ENCODE data around the gene IGF1R. TPM values are rescaled to one million over a fixed set of nuclear protein-coding genes. Genes with fewer than 3 reads are reported as not detected.

IGF1R gene
- total and polyA plus RNA-seq, 2 donors (not counting 3 experiments of a cell fraction or from before 2014, with no cell fraction given), result 16.1 to 59.1 TPM

DNA sequence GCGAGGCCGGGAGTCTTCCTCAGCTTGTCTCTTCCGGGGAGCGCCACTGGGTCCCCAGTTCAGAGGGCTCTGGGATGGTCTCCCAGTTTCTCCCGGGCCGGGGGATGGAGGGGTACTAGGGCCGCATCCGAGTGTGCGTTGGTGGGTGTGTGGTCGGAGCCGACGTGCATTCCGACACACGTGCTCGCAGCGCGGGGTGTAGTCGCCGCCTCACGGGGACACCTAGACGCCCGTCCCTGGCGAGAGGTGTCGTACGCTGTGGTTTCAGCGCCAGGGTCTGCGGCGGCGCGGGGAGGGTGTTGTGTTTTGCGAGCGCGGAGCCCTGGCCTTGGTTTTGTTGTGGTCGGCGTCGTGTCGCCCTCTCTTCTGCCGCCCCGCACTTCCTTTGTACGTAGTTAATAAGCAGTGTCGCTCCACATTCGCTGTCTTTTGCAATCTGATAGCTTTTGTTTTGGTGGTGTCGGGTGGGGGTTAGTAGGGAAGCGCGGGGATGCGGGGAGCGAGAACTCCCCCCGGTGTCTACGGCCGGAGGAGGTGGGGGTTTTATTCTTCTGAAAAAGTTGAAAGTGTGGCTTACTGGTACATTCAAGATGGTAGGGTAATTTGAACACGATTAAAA lies 2.2 kb downstream of the IGF1R start:
- H3K27ac ChIP-seq (ENCODE audit: insufficient read depth, low read depth, low read length), result no peak overlapping the region
- TF ChIP-seq POLR2A (IDR thresholded peaks at IDR 0.05; ENCODE audit: low read depth, low read length) (peak; percentile 27), EZH2 (IDR thresholded peaks at IDR 0.05; ENCODE audit: borderline replicate concordance, low read depth, low read length, severe bottlenecking) (no peak)
- TF ChIP-seq, protein P1, sequence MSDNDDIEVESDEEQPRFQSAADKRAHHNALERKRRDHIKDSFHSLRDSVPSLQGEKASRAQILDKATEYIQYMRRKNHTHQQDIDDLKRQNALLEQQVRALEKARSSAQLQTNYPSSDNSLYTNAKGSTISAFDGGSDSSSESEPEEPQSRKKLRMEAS (IDR thresholded peaks at IDR 0.05; ENCODE audit: insufficient read depth, insufficient read length), result peak; percentile 18
- H4K20me1 ChIP-seq (replicated peaks; ENCODE audit: control insufficient read depth, extremely low read depth, insufficient read depth, low read length), result peaks cover 3% of the 10 kb centered on the region
- no peaks in the 10 kb centered on the region for H3K9me3 ChIP-seq (replicated peaks; ENCODE audit: control insufficient read depth, insufficient read depth, low read length)
- H3K36me3 ChIP-seq (ENCODE audit: control insufficient read depth in 2 of 2, extremely low read depth in 1 of 2, insufficient read depth in 2 of 2, low read length in 2 of 2), result no peaks in the 10 kb centered on the region
- H3K79me2 ChIP-seq (ENCODE audit: control insufficient read depth, insufficient read depth, low read length), result peaks cover 44% of the 10 kb centered on the region
- DNase-seq (ENCODE audit: low read depth, low spot score), result peak; percentile 58
- FAIRE-seq, result peak; percentile 15
- no TSS peak for BruUV-seq (replicated peaks)
- no peaks in the 10 kb centered on the region for H3K9me1 ChIP-seq (replicated peaks; ENCODE audit: control insufficient read depth, extremely low read depth, insufficient read depth, low read length)
- peak overlapping the region; percentile 67 for H3K9ac ChIP-seq (replicated peaks; ENCODE audit: extremely low read depth, insufficient read depth, low read length)
- ChIA-PET CTCF (interaction anchor here (1.6 to 4.7 kb wide), 3 partner anchors 10 to 200 kb away, joined by 7 to 27 read pairs (median 11); no protein-coding TSS in a partner anchor), POLR2A (no interaction called here)
- H3K27me3 ChIP-seq (ENCODE audit: control insufficient read depth in 2 of 2, insufficient read depth in 2 of 2, low read length in 2 of 2), result peaks cover 0 to 9% of the 10 kb centered on the region in 2 experiments
- dilution Hi-C loops (cut with MboI; ENCODE audit: extremely low pct_ligation_motif_present, low sequenced_read_pairs) (loop anchor here (25.0 kb wide), 1 partner anchor 237 kb away; no protein-coding TSS in a partner anchor), intact Hi-C loops (cut with micrococcal nuclease) (loop anchor here (1.0 to 10.0 kb wide), 5 partner anchors 9 to 564 kb away; no protein-coding TSS in a partner anchor)
- peak overlapping the region; percentile 64 to 96 (median 65) for H3K4me3 ChIP-seq (replicated peaks in 1 of 3; ENCODE audit: insufficient read depth in 1 of 3, low read depth in 1 of 3, low read length in 3 of 3)
- peak overlapping the region; percentile 1 for H2AFZ ChIP-seq (ENCODE audit: low read depth, low read length)
- peak overlapping the region; percentile 47 for H3K4me2 ChIP-seq (ENCODE audit: insufficient read depth, low read length)
- H3K4me1 ChIP-seq (ENCODE audit: control insufficient read depth, extremely low read depth, insufficient read depth, low read length), result peaks cover 31% of the 10 kb centered on the region

DNA sequence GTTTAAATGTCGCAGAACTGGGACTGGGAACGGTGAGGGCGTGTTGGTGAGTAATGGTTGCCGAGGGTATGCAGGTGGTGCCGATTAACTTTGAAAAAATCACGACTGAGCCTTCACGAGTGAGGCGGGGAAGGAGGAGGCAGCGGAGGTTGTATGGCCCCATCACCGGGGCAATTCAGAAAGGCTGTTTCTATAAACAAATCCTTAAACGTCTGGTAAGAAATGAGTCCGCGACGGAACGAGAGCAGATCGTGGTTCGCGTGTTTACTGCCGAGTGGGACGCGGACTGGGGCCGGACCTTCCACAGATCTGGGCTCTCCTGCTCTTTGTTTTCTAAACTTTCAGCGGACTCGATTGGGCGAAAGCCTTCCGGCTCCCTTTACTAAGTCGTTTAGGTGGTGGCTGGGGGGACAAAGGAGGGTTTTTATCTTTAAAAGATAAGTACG lies 2.7 kb downstream of the IGF1R start:
- POLR2A ChIA-PET, result no interaction called here

More for the DNA sequence above, 2.7 kb downstream of the IGF1R start:
- Histone ChIP-seq H4K20me1 (replicated peaks; ENCODE audit: control insufficient read depth, extremely low read depth, insufficient read depth, low read length) (peaks cover 3% of the 10 kb centered on the region), H3K27ac (ENCODE audit: insufficient read depth, low read depth, low read length) (no peak overlapping the region), H3K9ac (replicated peaks; ENCODE audit: extremely low read depth, insufficient read depth, low read length) (peak overlapping the region; percentile 67), H3K27me3 (ENCODE audit: control insufficient read depth in 2 of 2, insufficient read depth in 2 of 2, low read length in 2 of 2) (peaks cover 0 to 6% of the 10 kb centered on the region in 2 experiments), H3K9me3 (replicated peaks; ENCODE audit: control insufficient read depth, insufficient read depth, low read length) (no peaks in the 10 kb centered on the region), H2AFZ (ENCODE audit: low read depth, low read length) (peak overlapping the region; percentile 1), H3K9me1 (replicated peaks; ENCODE audit: control insufficient read depth, extremely low read depth, insufficient read depth, low read length) (no peaks in the 10 kb centered on the region), H3K36me3 (ENCODE audit: control insufficient read depth in 2 of 2, extremely low read depth in 1 of 2, insufficient read depth in 2 of 2, low read length in 2 of 2) (no peaks in the 10 kb centered on the region), H3K4me1 (ENCODE audit: control insufficient read depth, extremely low read depth, insufficient read depth, low read length) (peaks cover 31% of the 10 kb centered on the region), H3K4me2 (ENCODE audit: insufficient read depth, low read length) (peak overlapping the region; percentile 47), H3K4me3 (replicated peaks in 1 of 3; ENCODE audit: insufficient read depth in 1 of 3, low read depth in 1 of 3, low read length in 3 of 3) (peak overlapping the region; percentile 33 to 96 (median 65)), H3K79me2 (ENCODE audit: control insufficient read depth, insufficient read depth, low read length) (peaks cover 48% of the 10 kb centered on the region)
- FAIRE-seq, result peak; percentile 50
- intact Hi-C loops (cut with micrococcal nuclease), result loop anchor here (1.0 to 10.0 kb wide), 5 partner anchors 8 to 564 kb away; no protein-coding TSS in a partner anchor
- dilution Hi-C loops (cut with MboI; ENCODE audit: extremely low pct_ligation_motif_present, low sequenced_read_pairs), result loop anchor here (25.0 kb wide), 1 partner anchor 236 kb away; no protein-coding TSS in a partner anchor
- no TSS peak for BruUV-seq (replicated peaks)
- CTCF ChIA-PET, result interaction anchor here (1.4 to 4.7 kb wide), 4 partner anchors 10 to 230 kb away, joined by 4 to 27 read pairs (median 9); no protein-coding TSS in a partner anchor
- no peak for DNase-seq (ENCODE audit: low read depth, low spot score)
- TF ChIP-seq, protein P1 (IDR thresholded peaks at IDR 0.05; ENCODE audit: insufficient read depth, insufficient read length), result no peak
- TF ChIP-seq POLR2AphosphoS5 (IDR thresholded peaks at IDR 0.05; ENCODE audit: insufficient read depth, low read depth, low read length) (no peak), EZH2 (IDR thresholded peaks at IDR 0.05; ENCODE audit: borderline replicate concordance, low read depth, low read length, severe bottlenecking) (peak; percentile 63)
- TF ChIP-seq, protein P2, sequence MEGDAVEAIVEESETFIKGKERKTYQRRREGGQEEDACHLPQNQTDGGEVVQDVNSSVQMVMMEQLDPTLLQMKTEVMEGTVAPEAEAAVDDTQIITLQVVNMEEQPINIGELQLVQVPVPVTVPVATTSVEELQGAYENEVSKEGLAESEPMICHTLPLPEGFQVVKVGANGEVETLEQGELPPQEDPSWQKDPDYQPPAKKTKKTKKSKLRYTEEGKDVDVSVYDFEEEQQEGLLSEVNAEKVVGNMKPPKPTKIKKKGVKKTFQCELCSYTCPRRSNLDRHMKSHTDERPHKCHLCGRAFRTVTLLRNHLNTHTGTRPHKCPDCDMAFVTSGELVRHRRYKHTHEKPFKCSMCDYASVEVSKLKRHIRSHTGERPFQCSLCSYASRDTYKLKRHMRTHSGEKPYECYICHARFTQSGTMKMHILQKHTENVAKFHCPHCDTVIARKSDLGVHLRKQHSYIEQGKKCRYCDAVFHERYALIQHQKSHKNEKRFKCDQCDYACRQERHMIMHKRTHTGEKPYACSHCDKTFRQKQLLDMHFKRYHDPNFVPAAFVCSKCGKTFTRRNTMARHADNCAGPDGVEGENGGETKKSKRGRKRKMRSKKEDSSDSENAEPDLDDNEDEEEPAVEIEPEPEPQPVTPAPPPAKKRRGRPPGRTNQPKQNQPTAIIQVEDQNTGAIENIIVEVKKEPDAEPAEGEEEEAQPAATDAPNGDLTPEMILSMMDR (IDR thresholded peaks at IDR 0.05; ENCODE audit: extremely low read depth in 1 of 2, insufficient read depth in 1 of 2, low read depth in 1 of 2, low read length in 2 of 2), result no peak
